GM23338 (cell line): ENCODE data around the gene GOLGA6L9.
A peak's percentile ranks its signal among the peaks of the same experiment; 100 is the strongest.
"Not testable (repeated sequence)": the region's sequence is repeated elsewhere in the genome, so short reads cannot be mapped to it uniquely, and the experiment has no call there.

ENCODE experiments used
- CREB1 ChIP-seq: fragments of 250-450 bp; sonication (Bioruptor Pico); IDR thresholded peaks from 2 replicates; pipeline ENCODE4 v1.5.0; 2020; ENCODE audit warnings: low read depth, mild to moderate bottlenecking, moderate library complexity
- EZH2 ChIP-seq: fragments of 200-600 bp; sonication (generic); IDR thresholded peaks from one replicate; pipeline ENCODE4 v1.8.0; 2017; ENCODE audit warnings: antibody characterized with exemption, mild to moderate bottlenecking, low read depth; ENCODE audit not compliant: unreplicated experiment
- EZH2phosphoT487 ChIP-seq: fragments of 200-600 bp; sonication (generic); IDR thresholded peaks from one replicate; pipeline ENCODE4 v1.8.1; 2018; ENCODE audit warnings: antibody characterized with exemption; ENCODE audit not compliant: unreplicated experiment
- JUNB ChIP-seq: IDR thresholded peaks from one replicate; pipeline ENCODE4 v1.6.1; 2016; ENCODE audit warnings: antibody characterized with exemption; ENCODE audit not compliant: unreplicated experiment
- POLR2AphosphoS5 ChIP-seq: IDR thresholded peaks from 2 replicates; pipeline ENCODE4 v1.6.1; 2016; ENCODE audit warnings: antibody characterized with exemption, low read depth
- ZNF114 ChIP-seq: fragments of 250-450 bp; sonication (Bioruptor Pico); IDR thresholded peaks from 2 replicates; pipeline ENCODE4 v1.5.0; 2020; ENCODE audit warnings: mild to moderate bottlenecking, moderate library complexity
- ZNF331 ChIP-seq: fragments of 250-450 bp; sonication (Bioruptor Pico); IDR thresholded peaks from 2 replicates; pipeline ENCODE4 v1.5.0; 2020; ENCODE audit warnings: low read depth, mild to moderate bottlenecking, moderate library complexity
- TF ChIP-seq, protein P1 (sequence below), 2 experiments: fragments of 200-600 bp in 1 of 2; sonication (generic) in 1 of 2; conservative IDR thresholded peaks; 2 replicates each; pipeline versions ENCODE4 v1.5.1 to v1.6.1; 2016 to 2017; ENCODE audit warnings: antibody characterized with exemption in 2 of 2, low read depth in 2 of 2, mild to moderate bottlenecking in 2 of 2, moderate library complexity in 1 of 2
- TF ChIP-seq, protein P2 (sequence below): IDR thresholded peaks from 2 replicates; pipeline ENCODE4 v1.6.1; 2016; ENCODE audit warnings: antibody characterized with exemption
- TF ChIP-seq, protein P3 (sequence below): IDR thresholded peaks from one replicate; pipeline ENCODE4 v1.6.1; 2018; ENCODE audit warnings: antibody characterized with exemption; ENCODE audit not compliant: unreplicated experiment
- TF ChIP-seq, protein P4 (sequence below): fragments of 250-450 bp; sonication (Bioruptor Pico); IDR thresholded peaks from 2 replicates; pipeline ENCODE4 v1.5.0; 2020; ENCODE audit warnings: mild to moderate bottlenecking, moderate library complexity

DNA sequence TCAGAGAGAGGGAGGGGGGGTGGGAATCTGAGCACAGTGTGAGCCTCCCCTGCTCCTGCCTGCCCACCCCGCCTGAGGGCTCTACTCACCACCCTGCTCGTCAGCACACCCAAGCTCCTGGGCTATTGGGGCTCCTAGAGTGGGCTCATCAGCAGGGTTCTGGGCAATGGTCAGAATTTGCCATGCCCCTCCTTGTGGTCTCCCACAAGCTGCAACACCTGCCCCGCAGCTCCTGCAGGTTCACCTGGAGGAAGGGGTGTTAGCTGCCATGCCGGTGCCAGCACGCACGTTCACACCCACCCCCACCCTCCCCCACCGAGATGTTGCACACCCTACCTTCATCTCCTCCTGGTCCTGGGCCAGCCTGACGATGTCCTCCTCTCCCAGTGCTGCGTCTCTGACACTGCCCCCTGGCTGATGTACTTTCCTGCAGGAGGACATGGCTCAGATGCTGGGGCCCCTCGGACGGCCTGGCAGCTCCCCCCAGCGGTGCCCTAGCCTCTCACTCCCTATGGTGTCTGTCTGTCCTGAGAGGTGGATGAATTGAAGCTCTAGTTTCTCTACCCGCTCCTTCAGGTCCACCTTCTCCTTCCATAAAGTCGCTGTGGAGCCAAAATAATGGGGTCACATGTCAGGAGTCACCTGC lies 47.2 kb downstream of the GOLGA6L9 start:
- not testable (repeated sequence) for TF ChIP-seq EZH2; CREB1 (CRISPR knock-in tag); POLR2AphosphoS5; JUNB; ZNF114; EZH2phosphoT487; ZNF331
- TF ChIP-seq, protein P1, sequence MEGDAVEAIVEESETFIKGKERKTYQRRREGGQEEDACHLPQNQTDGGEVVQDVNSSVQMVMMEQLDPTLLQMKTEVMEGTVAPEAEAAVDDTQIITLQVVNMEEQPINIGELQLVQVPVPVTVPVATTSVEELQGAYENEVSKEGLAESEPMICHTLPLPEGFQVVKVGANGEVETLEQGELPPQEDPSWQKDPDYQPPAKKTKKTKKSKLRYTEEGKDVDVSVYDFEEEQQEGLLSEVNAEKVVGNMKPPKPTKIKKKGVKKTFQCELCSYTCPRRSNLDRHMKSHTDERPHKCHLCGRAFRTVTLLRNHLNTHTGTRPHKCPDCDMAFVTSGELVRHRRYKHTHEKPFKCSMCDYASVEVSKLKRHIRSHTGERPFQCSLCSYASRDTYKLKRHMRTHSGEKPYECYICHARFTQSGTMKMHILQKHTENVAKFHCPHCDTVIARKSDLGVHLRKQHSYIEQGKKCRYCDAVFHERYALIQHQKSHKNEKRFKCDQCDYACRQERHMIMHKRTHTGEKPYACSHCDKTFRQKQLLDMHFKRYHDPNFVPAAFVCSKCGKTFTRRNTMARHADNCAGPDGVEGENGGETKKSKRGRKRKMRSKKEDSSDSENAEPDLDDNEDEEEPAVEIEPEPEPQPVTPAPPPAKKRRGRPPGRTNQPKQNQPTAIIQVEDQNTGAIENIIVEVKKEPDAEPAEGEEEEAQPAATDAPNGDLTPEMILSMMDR (conservative IDR thresholded peaks at IDR 0.05; ENCODE audit: low read depth in 2 of 2) = peak in 1 of 2 experiments; percentile 50; a peak in 2 of 4 replicates
- TF ChIP-seq, protein P2, sequence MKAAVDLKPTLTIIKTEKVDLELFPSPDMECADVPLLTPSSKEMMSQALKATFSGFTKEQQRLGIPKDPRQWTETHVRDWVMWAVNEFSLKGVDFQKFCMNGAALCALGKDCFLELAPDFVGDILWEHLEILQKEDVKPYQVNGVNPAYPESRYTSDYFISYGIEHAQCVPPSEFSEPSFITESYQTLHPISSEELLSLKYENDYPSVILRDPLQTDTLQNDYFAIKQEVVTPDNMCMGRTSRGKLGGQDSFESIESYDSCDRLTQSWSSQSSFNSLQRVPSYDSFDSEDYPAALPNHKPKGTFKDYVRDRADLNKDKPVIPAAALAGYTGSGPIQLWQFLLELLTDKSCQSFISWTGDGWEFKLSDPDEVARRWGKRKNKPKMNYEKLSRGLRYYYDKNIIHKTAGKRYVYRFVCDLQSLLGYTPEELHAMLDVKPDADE = not testable (repeated sequence)
- TF ChIP-seq, protein P3, sequence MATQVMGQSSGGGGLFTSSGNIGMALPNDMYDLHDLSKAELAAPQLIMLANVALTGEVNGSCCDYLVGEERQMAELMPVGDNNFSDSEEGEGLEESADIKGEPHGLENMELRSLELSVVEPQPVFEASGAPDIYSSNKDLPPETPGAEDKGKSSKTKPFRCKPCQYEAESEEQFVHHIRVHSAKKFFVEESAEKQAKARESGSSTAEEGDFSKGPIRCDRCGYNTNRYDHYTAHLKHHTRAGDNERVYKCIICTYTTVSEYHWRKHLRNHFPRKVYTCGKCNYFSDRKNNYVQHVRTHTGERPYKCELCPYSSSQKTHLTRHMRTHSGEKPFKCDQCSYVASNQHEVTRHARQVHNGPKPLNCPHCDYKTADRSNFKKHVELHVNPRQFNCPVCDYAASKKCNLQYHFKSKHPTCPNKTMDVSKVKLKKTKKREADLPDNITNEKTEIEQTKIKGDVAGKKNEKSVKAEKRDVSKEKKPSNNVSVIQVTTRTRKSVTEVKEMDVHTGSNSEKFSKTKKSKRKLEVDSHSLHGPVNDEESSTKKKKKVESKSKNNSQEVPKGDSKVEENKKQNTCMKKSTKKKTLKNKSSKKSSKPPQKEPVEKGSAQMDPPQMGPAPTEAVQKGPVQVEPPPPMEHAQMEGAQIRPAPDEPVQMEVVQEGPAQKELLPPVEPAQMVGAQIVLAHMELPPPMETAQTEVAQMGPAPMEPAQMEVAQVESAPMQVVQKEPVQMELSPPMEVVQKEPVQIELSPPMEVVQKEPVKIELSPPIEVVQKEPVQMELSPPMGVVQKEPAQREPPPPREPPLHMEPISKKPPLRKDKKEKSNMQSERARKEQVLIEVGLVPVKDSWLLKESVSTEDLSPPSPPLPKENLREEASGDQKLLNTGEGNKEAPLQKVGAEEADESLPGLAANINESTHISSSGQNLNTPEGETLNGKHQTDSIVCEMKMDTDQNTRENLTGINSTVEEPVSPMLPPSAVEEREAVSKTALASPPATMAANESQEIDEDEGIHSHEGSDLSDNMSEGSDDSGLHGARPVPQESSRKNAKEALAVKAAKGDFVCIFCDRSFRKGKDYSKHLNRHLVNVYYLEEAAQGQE = not testable (repeated sequence)
- TF ChIP-seq, protein P4, sequence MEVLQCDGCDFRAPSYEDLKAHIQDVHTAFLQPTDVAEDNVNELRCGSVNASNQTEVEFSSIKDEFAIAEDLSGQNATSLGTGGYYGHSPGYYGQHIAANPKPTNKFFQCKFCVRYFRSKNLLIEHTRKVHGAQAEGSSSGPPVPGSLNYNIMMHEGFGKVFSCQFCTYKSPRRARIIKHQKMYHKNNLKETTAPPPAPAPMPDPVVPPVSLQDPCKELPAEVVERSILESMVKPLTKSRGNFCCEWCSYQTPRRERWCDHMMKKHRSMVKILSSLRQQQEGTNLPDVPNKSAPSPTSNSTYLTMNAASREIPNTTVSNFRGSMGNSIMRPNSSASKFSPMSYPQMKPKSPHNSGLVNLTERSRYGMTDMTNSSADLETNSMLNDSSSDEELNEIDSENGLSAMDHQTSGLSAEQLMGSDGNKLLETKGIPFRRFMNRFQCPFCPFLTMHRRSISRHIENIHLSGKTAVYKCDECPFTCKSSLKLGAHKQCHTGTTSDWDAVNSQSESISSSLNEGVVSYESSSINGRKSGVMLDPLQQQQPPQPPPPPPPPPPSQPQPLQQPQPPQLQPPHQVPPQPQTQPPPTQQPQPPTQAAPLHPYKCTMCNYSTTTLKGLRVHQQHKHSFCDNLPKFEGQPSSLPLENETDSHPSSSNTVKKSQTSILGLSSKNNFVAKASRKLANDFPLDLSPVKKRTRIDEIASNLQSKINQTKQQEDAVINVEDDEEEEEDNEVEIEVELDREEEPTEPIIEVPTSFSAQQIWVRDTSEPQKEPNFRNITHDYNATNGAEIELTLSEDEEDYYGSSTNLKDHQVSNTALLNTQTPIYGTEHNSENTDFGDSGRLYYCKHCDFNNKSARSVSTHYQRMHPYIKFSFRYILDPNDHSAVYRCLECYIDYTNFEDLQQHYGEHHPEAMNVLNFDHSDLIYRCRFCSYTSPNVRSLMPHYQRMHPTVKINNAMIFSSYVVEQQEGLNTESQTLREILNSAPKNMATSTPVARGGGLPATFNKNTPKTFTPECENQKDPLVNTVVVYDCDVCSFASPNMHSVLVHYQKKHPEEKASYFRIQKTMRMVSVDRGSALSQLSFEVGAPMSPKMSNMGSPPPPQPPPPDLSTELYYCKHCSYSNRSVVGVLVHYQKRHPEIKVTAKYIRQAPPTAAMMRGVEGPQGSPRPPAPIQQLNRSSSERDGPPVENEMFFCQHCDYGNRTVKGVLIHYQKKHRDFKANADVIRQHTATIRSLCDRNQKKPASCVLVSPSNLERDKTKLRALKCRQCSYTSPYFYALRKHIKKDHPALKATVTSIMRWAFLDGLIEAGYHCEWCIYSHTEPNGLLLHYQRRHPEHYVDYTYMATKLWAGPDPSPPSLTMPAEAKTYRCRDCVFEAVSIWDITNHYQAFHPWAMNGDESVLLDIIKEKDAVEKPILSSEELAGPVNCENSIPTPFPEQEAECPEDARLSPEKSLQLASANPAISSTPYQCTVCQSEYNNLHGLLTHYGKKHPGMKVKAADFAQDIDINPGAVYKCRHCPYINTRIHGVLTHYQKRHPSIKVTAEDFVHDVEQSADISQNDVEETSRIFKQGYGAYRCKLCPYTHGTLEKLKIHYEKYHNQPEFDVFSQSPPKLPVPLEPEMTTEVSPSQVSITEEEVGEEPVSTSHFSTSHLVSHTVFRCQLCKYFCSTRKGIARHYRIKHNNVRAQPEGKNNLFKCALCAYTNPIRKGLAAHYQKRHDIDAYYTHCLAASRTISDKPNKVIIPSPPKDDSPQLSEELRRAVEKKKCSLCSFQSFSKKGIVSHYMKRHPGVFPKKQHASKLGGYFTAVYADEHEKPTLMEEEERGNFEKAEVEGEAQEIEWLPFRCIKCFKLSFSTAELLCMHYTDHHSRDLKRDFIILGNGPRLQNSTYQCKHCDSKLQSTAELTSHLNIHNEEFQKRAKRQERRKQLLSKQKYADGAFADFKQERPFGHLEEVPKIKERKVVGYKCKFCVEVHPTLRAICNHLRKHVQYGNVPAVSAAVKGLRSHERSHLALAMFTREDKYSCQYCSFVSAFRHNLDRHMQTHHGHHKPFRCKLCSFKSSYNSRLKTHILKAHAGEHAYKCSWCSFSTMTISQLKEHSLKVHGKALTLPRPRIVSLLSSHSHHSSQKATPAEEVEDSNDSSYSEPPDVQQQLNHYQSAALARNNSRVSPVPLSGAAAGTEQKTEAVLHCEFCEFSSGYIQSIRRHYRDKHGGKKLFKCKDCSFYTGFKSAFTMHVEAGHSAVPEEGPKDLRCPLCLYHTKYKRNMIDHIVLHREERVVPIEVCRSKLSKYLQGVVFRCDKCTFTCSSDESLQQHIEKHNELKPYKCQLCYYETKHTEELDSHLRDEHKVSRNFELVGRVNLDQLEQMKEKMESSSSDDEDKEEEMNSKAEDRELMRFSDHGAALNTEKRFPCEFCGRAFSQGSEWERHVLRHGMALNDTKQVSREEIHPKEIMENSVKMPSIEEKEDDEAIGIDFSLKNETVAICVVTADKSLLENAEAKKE (CRISPR knock-in tag) = not testable (repeated sequence)
